Suppressor macrophage (primary cell): Measurements from ENCODE around the gene BBS1.
A peak's percentile ranks its signal among the peaks of the same experiment; 100 is the strongest.

Source experiments
- DNase-seq, 4 experiments: peaks; one replicate each; pipeline ENCODE4 v3.0.0-alpha.2; 2020 to 2022

The BBS1 gene

DNA sequence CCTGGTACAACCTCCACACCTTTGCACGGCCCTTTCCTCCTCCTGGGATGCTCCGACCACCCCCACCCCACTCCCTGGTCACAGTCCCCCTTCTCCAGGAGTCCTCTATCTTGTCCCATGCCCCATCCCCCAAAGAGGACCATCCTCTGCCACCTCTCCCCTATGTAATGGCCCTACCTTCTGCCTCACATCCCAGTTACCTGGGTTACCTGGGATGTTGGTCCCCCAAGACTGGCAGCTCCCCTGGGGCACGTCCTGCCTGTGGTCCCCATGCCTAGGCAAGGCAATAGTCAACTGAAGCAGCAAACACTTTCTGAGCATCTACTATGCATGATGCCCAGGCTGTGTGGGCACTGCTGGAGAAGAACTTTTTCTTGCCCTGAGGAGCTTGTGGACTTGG, 45.0 kb downstream of the BBS1 start:
- DNase-seq: no peak

DNA sequence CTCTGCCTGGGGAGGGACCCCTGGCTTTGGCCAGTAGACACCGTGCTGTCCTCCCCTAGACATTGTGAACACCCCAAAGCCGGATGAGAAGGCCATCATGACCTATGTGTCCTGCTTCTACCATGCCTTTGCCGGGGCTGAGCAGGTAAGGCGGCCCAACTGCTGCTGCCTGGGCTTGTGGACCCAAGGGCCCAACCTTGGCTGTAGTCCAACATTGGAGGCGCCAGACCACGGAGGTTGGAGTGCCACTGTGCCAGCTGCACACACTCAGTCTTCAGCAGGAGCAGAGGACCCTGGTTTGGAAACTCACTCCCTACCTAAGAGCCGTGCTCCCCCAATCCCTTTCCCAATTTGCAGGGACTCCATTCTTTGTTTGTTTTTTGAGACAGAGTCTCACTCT, 45.7 kb downstream of the BBS1 start:
- DNase-seq: no peak

DNA sequence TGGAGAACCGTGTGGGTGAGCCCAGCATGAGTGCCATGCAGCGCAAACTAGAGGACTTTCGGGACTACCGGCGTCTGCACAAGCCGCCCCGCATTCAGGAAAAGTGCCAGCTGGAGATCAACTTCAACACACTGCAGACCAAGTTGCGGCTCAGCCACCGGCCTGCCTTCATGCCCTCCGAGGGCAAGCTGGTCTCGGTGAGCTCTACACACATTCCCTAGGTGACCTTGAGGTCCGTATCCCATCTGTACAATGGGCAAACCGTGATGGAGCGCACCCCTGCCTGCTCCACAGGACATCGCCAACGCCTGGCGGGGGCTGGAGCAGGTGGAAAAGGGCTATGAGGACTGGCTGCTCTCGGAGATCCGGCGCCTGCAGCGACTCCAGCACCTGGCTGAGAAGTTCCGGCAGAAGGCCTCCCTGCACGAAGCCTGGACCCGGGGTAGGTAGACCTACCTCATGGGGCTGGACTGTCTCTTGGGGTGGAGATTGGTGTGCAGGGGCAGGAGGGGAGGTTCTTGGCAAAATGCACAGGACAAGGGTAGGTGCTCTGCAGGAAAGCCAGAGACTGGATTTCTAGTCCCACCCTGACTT, 47.4 kb downstream of the BBS1 start:
- no peak for DNase-seq

DNA sequence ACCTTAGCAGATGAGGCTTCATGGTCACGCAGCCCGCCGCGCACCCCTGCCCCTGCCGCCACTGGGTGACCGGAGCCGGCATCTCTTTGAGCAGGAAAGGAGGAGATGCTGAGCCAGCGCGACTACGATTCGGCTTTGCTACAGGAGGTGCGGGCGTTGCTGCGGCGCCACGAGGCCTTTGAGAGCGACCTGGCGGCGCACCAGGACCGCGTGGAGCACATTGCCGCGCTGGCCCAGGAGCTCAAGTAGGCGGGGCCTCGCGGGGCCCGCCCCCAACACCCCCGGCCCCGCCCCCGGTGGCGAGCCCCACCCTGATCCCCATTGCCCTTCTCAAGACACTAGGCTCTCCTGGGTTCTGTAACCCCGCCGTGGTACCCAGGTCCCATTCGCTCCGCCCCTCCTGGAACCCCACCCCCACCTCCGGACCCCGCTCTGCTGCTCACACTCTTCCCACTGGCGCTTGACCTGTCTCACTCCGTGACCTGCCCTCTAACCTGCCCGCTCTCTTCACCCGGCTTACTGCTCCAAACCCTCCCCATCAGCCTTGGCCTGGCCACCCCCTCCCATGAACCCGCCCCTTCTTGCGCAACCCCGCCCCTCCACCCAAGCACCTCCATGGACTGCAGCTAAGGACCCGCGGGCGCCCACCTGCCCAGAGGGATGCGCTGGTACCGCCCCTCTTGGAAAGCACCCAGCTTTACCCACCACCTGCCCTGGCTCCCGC, 48.9 kb downstream of the BBS1 start:
- peak in 2 of 4 experiments; percentile 23 to 29 for DNase-seq

DNA sequence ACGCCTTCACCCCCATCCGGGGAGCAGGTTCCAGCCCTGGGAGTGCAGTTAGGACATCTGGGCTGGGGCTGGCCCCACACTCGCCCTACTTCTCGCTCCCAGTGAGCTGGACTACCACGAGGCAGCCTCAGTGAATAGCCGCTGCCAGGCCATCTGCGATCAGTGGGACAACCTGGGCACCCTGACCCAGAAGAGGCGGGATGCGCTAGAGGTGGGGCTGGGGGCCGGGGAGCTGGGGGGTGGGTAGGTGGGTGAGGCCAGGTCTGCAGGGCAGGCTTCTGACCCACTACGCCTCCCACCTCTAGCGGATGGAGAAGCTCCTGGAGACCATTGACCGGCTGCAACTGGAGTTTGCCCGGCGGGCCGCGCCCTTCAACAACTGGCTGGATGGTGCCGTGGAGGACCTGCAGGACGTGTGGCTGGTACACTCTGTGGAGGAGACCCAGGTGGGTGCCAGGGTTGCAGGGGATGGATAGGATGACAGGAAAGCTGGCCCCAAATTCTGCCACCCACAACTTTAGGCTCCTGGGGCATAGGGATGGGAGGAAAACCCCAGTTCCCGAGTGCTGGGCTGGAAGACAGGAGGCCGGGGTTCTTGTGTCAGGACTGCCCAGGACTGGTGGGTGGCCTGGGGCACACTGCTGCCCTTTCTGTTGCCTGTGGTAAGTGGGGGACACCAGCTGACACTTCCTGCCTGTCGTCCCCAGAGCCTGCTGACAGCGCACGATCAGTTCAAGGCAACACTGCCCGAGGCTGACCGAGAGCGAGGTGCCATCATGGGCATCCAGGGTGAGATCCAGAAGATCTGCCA, 49.6 kb downstream of the BBS1 start:
- no peak for DNase-seq

DNA sequence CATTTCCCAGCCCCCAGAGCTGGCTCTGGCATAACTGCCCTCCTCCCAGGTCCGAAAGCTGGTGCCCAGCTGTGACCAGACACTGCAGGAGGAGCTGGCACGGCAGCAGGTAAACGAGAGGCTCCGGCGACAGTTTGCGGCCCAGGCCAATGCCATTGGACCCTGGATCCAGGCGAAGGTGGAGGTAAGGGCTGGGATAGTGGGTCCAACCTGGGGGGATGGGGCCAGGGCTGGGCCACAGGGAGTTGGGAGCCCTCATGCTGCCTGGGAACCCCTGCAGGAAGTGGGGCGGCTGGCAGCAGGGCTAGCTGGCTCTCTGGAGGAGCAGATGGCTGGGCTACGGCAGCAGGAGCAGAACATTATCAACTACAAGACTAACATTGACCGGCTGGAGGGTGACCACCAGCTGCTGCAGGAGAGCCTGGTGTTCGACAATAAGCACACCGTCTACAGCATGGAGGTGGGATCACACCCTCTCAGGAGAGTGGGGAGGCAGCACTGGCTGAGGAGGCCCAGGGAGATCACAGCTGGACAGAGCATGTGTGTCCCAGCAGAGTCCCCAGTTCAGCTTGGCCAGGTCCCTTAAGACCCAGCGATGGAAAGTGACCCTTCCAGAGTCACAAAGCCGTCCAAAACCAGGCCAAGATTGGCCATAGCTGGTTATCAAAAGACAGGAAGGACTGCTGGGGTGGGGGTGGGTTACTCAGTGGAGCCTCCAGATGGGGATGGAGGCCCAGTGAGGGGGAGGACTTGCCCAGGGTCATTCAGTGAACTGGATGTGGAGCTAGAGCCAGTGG, 50.9 kb downstream of the BBS1 start:
- DNase-seq: no peak

DNA sequence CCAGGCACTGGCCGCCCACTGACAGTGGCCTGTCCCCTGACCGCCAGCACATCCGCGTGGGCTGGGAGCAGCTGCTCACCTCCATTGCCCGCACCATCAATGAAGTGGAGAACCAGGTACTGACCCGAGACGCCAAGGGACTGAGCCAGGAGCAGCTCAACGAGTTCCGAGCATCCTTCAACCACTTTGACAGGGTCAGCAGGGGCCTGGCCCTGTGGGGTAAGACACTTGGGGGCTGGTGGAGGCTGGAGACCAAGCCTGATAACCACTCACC, 51.5 kb downstream of the BBS1 start:
- no peak for DNase-seq

DNA sequence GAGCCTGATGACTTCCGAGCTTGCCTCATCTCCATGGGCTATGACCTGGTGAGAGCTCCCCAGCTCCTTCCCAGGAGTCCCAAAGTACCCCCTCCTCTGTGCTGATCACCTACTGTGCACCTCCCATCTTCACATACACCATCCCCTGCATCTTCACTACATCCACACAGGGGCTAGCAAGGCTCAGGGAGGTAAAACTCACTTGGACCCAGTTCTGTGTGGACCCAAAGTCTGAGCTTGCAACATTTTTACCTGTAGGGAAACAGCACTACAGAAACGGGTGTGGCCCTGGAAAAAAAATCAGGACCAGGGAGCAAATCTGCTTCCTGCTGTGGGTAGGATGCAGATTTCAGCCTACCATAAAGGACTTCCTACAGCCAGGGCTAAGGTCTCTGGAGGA, 51.8 kb downstream of the BBS1 start:
- DNase-seq: no peak

DNA sequence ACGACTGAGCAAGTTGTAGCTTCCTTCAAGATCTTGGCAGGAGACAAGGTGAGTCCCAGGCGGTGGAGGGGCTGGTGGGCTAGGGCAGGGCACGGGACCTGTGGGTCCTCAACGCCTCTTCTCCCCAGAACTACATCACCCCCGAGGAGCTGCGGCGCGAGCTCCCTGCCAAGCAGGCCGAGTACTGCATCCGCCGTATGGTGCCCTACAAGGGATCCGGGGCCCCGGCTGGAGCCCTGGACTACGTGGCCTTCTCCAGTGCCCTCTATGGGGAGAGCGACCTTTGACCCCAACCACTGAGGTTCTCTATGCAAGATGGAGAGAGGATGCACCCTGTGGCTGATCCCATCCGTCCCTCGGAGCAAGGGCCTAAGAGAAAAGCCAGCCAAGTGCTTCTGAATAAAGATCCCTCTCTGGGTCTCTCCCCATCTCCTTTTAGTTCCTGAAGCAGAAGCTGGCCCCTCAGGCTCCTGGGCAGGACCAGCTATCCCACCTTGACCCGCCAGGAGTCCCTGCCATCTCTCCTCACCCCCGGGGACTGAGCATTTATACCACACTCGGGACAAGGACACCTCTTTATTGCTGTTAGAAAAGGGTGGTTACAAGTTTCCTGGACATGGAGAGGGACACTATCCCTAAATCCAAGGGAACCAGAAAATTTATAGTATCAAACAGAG, 52.6 kb downstream of the BBS1 start:
- DNase-seq: no peak

DNA sequence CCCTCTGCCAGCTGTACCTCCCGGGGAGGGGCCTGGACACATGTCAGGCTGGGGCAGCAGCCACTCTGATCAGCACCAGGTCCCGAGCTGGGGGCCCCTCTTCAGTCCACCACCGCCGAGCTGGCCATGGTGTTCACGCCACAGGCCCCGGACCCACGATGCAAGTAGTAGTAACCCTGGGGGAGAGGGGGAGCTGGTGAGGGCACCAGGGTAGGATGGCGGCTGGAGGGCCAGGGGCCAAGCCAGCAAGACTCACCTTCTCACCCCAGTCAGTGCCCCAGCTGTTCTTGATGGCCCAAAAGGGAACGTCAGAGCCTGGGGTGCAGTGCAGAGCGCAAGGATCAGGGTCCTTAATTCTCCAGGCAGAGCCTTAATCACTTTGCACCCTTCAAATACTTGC, 53.4 kb downstream of the BBS1 start:
- DNase-seq: no peak

DNA sequence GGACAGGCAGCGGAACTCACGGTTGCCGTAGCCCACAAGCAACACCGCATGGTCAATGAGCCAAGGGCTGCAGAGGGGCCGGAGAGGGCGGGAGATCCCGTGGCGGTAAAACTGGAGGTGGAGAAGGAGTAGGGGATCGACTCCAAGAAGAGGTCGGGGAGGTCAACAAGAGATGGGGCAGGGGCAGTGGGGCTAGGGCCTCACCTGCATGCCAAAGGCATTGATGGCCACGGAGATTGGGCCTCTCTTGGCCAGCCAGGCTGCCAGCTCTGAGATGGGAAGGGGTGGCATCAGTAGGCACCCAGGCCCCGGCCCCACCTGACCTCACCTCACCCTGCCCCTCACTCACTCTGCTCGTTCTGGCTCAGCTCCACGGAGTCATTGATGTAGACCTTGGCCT, 54.1 kb downstream of the BBS1 start:
- DNase-seq: no peak

DNA sequence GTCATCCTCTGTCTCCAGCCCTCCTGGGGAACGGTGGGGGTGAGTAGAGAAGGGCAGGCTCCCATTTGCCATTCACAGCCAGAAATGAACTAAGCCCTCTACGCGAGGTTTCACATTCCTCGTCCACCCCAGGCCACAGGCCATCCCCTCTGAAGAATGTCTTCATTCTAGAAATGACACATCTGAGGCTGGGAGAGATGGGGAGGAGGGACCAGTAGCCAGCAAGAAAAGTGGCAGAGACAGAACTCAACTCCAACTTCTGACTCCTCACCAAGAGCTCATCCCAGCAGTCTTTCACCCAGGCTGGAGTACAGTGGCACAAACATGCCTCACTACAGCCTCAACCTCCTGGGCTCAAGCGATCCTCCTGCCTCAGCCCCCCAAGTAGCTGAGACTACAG, 54.5 kb downstream of the BBS1 start:
- no peak for DNase-seq

DNA sequence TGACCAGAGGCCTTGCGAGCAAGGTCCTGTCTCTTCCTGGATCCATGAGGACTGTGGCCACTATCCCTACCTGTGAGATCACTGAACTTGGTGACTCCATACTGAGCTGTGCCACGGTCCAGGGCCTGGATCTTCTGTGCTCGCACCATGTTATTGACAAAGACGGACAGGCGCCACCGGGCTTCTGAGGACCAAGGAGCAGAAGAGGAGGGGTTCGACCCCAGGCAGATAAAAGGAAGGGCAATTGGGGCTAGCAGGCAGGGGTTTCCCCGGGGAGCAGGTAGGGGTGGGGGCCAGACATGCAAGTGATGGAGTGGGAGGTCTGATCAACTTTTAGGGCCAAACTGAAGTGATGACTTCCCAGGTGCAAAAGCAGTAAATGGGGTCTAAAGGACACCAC, 55.8 kb downstream of the BBS1 start:
- no peak for DNase-seq

DNA sequence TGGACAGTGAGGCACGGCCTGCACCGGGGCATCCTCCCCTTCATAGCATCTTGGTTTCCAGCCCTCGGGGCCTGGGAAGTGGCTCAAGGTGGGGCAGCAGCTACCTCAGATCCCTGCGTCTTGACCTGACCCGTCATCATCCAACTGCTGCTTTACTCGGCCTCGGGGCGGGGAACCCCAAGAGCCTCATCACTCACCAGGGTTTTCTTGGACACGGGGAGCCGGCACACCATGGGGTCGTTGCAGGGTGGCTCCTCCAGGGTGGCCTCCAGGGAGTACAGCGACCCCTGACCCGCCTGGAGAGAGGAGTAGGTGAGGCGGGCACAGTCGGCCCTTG, 57.3 kb downstream of the BBS1 start:
- no peak for DNase-seq

DNA sequence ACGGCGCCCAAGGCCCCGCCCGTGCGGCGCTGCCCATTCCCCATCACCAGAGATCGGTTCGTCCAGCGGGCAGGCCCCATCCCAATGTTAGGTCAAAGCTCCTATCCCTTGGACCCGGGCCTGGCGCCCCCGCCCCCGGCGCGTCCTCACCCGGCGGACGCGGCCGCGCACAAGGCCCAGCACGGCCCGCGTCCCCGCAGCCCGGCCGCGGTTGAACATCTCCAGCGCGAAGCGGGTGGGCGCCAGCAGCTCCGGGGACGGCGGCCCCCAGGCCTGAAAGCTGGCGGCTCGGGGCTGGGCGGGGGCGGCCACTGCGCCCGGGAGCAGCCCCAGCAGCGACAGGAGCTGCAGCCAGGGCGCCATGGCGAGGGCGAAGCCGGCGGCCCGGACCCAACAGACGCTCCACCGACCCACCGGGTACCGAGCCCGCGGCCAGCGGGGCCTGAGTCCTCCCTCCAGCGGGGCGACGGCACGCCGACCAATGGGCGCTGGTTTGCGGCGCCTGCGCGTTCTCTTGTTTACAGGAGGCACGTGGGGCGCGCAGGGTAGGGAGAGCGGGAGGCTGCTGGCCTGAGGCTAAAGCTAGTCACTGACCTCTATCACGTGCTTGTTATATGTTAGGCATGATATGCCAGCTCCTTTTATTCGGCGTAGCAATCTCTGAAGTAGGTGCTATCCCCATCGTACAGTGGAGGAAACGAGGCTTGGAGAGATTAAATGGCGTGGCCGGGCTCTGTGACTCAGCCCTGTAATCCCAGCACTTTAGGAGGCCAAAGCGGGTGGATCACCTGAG, 57.9 kb downstream of the BBS1 start, which contains the start of gene CTSF:
Gene CTSF, minus strand, starts transcription at position 483 of the 793 bp plus-strand sequence. Its CDS starts 120 bp downstream, at position 363.
- peak; percentile 86 to 94 (median 90) for DNase-seq

DNA sequence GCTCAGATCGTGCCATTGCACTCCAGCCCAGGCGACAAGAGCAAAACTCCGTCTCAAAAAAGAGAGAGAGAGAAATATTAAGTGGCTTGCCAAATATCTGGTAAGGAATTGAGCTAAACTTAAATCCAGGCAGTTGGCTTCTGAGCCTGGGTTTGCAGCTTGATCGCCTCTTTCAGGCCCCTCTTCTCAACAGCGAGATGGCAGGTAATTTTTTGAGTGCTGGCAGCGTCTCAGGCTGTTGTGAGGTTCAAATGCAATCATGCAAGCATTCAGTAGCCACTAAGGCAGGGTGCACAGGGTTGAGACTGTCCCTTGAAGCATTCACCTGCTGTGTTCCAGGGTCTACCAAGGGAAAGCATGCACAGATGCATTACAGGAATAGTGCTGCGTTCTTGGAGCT, 58.6 kb downstream of the BBS1 start:
- DNase-seq: no peak

DNA sequence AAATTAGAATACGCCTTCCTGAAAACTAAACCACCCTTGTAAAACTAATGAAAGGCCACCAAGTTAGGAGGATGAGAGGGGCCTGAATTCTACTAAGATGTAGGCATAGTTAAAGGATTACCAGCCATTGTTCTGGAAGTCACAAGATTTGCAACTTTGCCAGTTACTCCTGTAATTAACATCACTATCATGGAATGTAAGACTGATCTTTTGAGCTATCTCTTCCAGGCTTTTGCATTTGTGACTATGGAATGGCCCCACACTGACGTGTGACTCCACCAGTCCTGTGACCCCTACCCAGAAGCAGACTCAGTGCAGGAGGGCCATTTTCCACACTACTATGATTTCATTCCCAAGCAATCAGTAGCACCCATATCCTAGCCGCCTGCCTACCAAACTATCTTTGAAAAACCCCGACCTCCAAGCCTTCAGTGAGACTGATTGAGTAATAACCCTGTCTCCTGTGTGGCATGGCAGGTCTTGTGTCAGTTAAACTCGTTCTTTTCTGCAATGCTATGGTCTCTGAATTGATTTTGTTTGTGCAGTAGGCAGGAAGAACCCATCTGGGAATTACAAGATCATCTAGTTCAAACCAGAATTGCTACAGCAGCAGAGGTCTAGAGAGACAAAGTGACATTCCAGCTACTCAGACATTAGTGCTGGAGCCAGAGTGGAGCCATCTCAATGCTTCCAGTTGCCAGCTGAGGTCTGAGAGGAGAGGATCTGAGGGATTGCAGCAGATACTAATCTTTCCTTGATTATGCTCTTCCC, 59.8 kb downstream of the BBS1 start:
- DNase-seq: no peak

DNA sequence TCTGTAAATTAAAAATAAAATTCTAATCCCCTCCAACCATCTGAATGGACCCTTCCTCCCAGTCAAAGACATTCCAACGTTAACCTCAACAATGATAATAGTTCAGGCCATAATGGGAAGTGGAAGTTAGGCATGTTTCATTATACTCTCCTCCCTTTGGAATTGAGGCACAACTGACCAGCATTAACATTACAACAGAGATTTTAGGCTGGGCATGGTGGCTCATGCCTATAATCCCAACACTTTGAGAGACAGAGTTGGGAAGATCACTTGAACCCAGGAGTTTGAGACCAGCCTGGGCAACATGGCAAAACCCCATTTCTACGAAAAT, 60.4 kb downstream of the BBS1 start:
- no peak for DNase-seq

DNA sequence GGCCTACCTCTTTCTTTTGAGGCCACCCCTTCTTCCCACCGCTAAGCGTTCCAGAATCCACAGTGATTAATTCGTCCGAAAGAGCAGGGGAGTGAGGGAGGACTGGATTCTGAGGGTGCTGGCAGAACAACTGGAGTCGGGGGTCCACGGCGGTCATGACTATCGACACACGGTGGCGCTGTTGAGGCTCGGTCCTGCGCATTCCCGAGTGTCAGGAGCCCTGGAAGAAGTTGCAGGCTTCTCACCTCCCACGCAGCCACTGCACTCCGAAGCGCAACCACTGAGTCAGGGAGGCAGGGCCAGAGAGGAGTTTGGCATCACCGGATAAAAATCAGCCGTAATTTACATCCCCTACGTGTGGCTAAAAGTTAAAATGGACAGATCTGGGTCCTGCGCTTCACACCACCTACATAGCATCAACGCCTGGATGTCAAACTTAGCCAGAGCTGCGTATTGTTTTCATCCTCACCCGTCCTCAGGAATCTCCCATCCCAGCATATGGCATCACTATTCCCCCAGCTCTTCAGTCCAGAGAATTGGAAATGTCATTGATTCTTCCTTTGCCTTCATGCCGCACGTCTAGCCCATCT, 68.7 kb downstream of the BBS1 start:
- DNase-seq: peak; percentile 86 to 93 (median 92)

DNA sequence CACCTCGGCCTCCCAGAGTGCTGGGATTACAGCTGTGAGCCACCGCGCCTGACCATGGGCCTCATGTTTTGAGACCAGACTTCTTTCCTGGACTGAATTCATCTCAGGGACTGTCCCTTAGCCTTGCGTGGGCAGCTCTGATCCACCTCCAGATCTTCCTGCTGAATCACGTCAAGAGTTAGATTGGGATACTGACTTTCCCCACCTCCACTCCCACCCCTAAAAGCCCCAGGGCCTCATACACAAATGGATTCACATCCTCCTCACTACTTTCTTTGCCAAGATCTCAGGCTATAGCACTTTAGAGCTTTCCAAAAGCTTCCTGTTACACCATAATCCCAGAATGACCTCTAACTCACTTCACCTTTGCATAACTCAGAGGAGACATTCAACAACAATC, 70.4 kb downstream of the BBS1 start:
- peak; percentile 53 to 81 (median 74) for DNase-seq

DNA sequence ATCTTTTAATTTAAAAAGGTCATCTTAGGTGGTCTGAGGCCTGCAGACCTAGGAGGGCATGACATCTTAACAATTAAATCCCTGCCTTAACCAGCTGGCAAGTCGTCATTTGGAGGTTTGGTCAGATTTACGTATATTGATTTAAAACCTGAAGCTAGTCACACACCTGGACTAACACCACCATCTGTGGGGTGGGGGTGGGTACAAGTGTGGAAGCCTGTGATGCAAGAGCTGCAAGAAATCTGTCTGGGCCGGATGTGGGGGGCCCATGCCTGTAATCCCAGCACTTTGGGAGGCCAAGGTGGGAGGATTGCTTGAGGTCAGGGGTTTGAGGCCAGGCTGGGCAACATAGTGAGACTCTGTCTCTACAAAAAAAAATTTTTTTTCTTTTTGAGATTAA, 70.8 kb downstream of the BBS1 start:
- DNase-seq: no peak
